Hepatocyte (in vitro differentiated cells): ENCODE data around the gene SH3TC2. TPM values are rescaled to one million over a fixed set of nuclear protein-coding genes. Genes with fewer than 3 reads are reported as not detected.

ENCODE experiments used
- DNase-seq: peaks from one replicate; pipeline ENCODE4 v3.0.0-alpha.2; 2016; ENCODE audit warnings: low spot score
- H2AFZ ChIP-seq: fragments of 200-600 bp; sonication (generic); 2 replicates; pipeline ENCODE4 v1.6.0; 2016; ENCODE audit warnings: antibody characterized with exemption, mild to moderate bottlenecking
- H3K27ac ChIP-seq: fragments of 200-600 bp; sonication (generic); 2 replicates; pipeline ENCODE4 v1.5.1; 2016; ENCODE audit warnings: mild to moderate bottlenecking
- H3K27me3 ChIP-seq: fragments of 200-600 bp; sonication (generic); 2 replicates; pipeline ENCODE4 v1.6.1; 2016
- H3K36me3 ChIP-seq: fragments of 200-600 bp; sonication (generic); replicated peaks from 2 replicates; pipeline ENCODE4 v1.5.1; 2016; ENCODE audit warnings: low read depth; ENCODE audit not compliant: insufficient read depth
- H3K4me1 ChIP-seq: fragments of 200-600 bp; sonication (generic); 2 replicates; pipeline ENCODE4 v1.5.1; 2016; ENCODE audit warnings: mild to moderate bottlenecking, moderate library complexity; ENCODE audit not compliant: insufficient read depth
- H3K4me2 ChIP-seq: fragments of 200-600 bp; sonication (generic); 2 replicates; pipeline ENCODE4 v1.6.0; 2016
- H3K4me3 ChIP-seq: fragments of 200-600 bp; sonication (generic); 2 replicates; pipeline ENCODE4 v1.5.1; 2016; ENCODE audit warnings: mild to moderate bottlenecking
- H3K79me2 ChIP-seq: fragments of 200-600 bp; sonication (generic); 2 replicates; pipeline ENCODE4 v1.6.0; 2017; ENCODE audit warnings: mild to moderate bottlenecking
- H3K9me2 ChIP-seq: fragments of 200-600 bp; sonication (generic); replicated peaks from 2 replicates; pipeline ENCODE4 v1.6.0; 2017; ENCODE audit warnings: mild to moderate bottlenecking; ENCODE audit not compliant: insufficient read depth
- H3K9me3 ChIP-seq: fragments of 200-600 bp; sonication (generic); 2 replicates; pipeline ENCODE4 v1.5.1; 2016; ENCODE audit warnings: low read depth, mild to moderate bottlenecking
- H4K20me1 ChIP-seq: fragments of 200-600 bp; sonication (generic); 2 replicates; pipeline ENCODE4 v1.6.0; 2016; ENCODE audit warnings: mild to moderate bottlenecking; ENCODE audit not compliant: insufficient read depth, poor library complexity, severe bottlenecking
- EZH2 ChIP-seq: fragments of 200-600 bp; sonication (generic); IDR thresholded peaks from 2 replicates; pipeline ENCODE4 v1.6.1; 2016; ENCODE audit warnings: antibody characterized with exemption, mild to moderate bottlenecking, borderline replicate concordance
- EZH2phosphoT487 ChIP-seq: fragments of 200-600 bp; sonication (generic); IDR thresholded peaks from one replicate; pipeline ENCODE4 v1.6.1; 2018; ENCODE audit warnings: antibody characterized with exemption, mild to moderate bottlenecking, low read depth, moderate library complexity; ENCODE audit not compliant: unreplicated experiment, severe bottlenecking
- WGBS: methylation state at CpG from one replicate; pipeline ENCODE4 v1.1.6; 2016; ENCODE audit warnings: low lambda C conversion rate; ENCODE audit errors: missing lambda C conversion rate; 5-methylcytosine and 5-hydroxymethylcytosine counted together
- polyA plus RNA-seq: library from polyadenylated mRNA; unstranded; fragments of >200 nt; fragmentation: Nextera tagmentation; extraction: Ambion mirVana; gene quantifications from 2 replicates; pipeline ENCODE4 v1.2.1, GENCODE V29; 2016
- total RNA-seq: library from RNA; depleted of rRNA; stranded (reverse); fragments of >200 nt; gene quantifications from 2 replicates; pipeline ENCODE4 v1.2.3, GENCODE V29; 2014
- TF ChIP-seq, protein P1 (sequence below): fragments of 200-600 bp; sonication (generic); IDR thresholded peaks from 2 replicates; pipeline ENCODE4 v1.5.1; 2016; ENCODE audit warnings: antibody characterized with exemption, mild to moderate bottlenecking; ENCODE audit not compliant: poor library complexity

Gene SH3TC2
- total and polyA plus RNA-seq, 2 experiments from 2014 or later = 2.2 to 3.5 TPM

DNA sequence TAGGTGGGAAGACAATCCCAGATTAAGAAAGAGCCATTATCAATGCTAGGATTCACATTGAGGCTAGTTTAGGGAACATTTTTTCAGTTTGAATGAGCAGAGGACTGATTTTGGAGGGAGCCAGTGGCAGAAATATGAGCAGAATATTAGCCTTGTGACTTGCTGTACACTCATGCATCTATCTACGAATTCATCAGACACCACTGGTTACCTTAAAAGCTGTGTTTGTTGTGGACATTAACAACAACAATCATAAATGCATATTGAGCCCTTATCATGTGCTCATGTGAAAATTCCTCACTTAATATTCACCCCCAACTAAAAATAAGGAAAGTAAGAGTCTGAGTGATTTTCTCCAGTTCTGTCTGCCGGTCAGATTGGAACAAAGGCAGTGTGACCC lies 9.9 kb upstream of the SH3TC2 start:
- H4K20me1 ChIP-seq = no peaks in the 10 kb centered on the region
- no peak overlapping the region for H3K4me3 ChIP-seq
- H3K4me1 ChIP-seq = no peaks in the 10 kb centered on the region
- no peaks in the 10 kb centered on the region for H3K36me3 ChIP-seq
- DNase-seq = no peak
- H2AFZ ChIP-seq = no peak overlapping the region
- no peak for TF ChIP-seq EZH2
- TF ChIP-seq EZH2phosphoT487 = no peak
- TF ChIP-seq, protein P1, sequence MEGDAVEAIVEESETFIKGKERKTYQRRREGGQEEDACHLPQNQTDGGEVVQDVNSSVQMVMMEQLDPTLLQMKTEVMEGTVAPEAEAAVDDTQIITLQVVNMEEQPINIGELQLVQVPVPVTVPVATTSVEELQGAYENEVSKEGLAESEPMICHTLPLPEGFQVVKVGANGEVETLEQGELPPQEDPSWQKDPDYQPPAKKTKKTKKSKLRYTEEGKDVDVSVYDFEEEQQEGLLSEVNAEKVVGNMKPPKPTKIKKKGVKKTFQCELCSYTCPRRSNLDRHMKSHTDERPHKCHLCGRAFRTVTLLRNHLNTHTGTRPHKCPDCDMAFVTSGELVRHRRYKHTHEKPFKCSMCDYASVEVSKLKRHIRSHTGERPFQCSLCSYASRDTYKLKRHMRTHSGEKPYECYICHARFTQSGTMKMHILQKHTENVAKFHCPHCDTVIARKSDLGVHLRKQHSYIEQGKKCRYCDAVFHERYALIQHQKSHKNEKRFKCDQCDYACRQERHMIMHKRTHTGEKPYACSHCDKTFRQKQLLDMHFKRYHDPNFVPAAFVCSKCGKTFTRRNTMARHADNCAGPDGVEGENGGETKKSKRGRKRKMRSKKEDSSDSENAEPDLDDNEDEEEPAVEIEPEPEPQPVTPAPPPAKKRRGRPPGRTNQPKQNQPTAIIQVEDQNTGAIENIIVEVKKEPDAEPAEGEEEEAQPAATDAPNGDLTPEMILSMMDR = no peak
- WGBS = 82% methylated on average over 2 of the region's 2 CpGs
- no peak overlapping the region for H3K27ac ChIP-seq
- no peaks in the 10 kb centered on the region for H3K9me3 ChIP-seq
- H3K9me2 ChIP-seq = no peaks in the 10 kb centered on the region
- no peaks in the 10 kb centered on the region for H3K79me2 ChIP-seq
- H3K27me3 ChIP-seq = no peaks in the 10 kb centered on the region
- no peak overlapping the region for H3K4me2 ChIP-seq

DNA sequence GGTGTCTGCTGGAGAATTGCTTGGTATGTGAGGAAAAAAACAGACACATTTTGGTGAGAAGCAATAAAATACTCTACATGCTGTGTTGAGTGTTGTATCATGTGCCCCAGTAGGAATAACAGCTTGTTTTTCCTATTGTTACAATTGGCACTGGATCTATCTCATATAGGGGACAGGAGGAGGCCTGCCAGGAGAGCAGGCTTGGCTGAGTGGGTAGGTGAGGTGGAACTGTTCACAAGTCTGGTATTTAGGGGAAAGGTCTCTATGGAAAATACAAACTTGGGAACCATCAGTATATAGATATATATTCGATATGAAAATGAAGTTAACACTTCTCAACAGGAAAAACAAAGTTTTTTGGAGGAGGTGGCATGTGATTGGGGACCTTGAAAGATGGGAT lies 9.5 kb upstream of the SH3TC2 start:
- Histone ChIP-seq H3K4me1 (no peaks in the 10 kb centered on the region), H3K9me3 (no peaks in the 10 kb centered on the region), H2AFZ (no peak overlapping the region), H3K27me3 (no peaks in the 10 kb centered on the region), H3K36me3 (no peaks in the 10 kb centered on the region), H3K4me3 (no peak overlapping the region), H3K4me2 (no peak overlapping the region), H3K27ac (no peak overlapping the region), H3K79me2 (no peaks in the 10 kb centered on the region), H4K20me1 (no peaks in the 10 kb centered on the region), H3K9me2 (no peaks in the 10 kb centered on the region)
- no peak for TF ChIP-seq EZH2phosphoT487
- WGBS = 94% methylated on average over 1 of the region's 1 CpG
- DNase-seq = no peak

DNA sequence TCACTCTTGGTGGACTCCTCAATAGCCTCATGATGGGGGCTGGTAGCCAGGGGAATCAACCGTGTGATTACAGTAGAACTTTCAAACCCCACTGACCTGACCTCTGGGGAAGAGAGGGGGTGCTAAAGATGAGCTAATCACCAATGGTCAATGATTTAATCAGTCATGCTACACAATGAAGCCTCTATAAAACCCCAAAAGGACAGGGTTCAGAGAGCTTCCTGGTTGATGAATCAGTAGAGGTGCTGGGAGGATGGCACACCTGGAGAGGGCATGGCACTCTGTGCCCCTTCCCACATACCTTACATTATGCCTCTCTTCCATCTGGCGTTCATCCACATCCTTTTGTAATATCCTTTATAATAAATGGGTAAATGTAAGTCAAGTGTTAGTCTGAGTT lies 8.9 kb upstream of the SH3TC2 start:
- WGBS = 60% methylated on average over 2 of the region's 2 CpGs
- Histone ChIP-seq H3K4me2 (no peak overlapping the region), H3K27me3 (no peaks in the 10 kb centered on the region), H3K4me1 (no peaks in the 10 kb centered on the region), H3K4me3 (no peak overlapping the region), H2AFZ (no peak overlapping the region), H3K36me3 (no peaks in the 10 kb centered on the region), H3K9me2 (no peaks in the 10 kb centered on the region), H3K9me3 (no peaks in the 10 kb centered on the region), H3K79me2 (no peaks in the 10 kb centered on the region), H3K27ac (no peak overlapping the region), H4K20me1 (no peaks in the 10 kb centered on the region)
- TF ChIP-seq EZH2phosphoT487 (no peak), EZH2 (no peak)
- TF ChIP-seq, protein P1 = no peak
- DNase-seq = no peak

DNA sequence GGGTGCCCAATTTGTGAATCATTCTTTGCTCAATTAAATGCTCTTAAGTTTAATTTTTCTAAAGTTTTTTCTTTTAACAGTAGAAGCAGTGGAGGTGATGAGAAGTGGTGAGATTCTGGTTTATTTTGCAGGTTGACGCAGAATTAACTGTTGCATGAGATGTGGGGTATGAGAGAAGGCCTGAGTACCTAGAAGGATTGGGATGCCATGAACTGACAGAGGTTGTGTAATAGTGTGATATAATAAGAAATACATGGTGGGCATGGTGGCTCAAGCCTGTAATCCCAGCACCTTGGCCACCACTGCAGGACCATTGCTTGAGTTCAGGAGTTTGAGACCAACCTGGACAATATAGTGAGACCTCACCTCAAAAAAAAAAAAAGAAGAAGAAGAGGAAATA lies 8.4 kb upstream of the SH3TC2 start:
- H3K4me1 ChIP-seq = no peaks in the 10 kb centered on the region
- no peak for TF ChIP-seq EZH2phosphoT487
- TF ChIP-seq, protein P1 = no peak
- no peak for TF ChIP-seq EZH2
- 100% methylated on average over 1 of the region's 1 CpG for WGBS
- H3K4me3 ChIP-seq = no peak overlapping the region
- no peaks in the 10 kb centered on the region for H4K20me1 ChIP-seq
- H3K27ac ChIP-seq = no peak overlapping the region
- no peaks in the 10 kb centered on the region for H3K36me3 ChIP-seq
- no peaks in the 10 kb centered on the region for H3K27me3 ChIP-seq
- DNase-seq = no peak
- H3K9me2 ChIP-seq = no peaks in the 10 kb centered on the region
- no peaks in the 10 kb centered on the region for H3K79me2 ChIP-seq
- no peak overlapping the region for H2AFZ ChIP-seq
- no peak overlapping the region for H3K4me2 ChIP-seq
- H3K9me3 ChIP-seq = no peaks in the 10 kb centered on the region
